Liver (tissue), 9 donors: ENCODE data around the gene TMEM204. TPM values are rescaled to one million over a fixed set of nuclear protein-coding genes. Genes with fewer than 3 reads are reported as not detected.

Source experiments
- DNase-seq: peaks from one replicate; pipeline ENCODE4 v3.0.0-alpha.2; 2017; ENCODE audit warnings: low spot score
- H3K27ac ChIP-seq, 2 donors: one replicate each; pipeline ENCODE4 v1.7.0; 2013; ENCODE audit warnings: inconsistent platforms in 2 of 2, low read length in 2 of 2, control low read depth in 1 of 2, low read depth in 1 of 2, mild to moderate bottlenecking in 1 of 2
- H3K27me3 ChIP-seq, 4 donors: one replicate each; pipeline versions ENCODE4 v1.6.1 to v1.7.0; 2013; ENCODE audit warnings: low read length in 3 of 4, inconsistent platforms in 1 of 4, mild to moderate bottlenecking in 1 of 4, moderate library complexity in 1 of 4; ENCODE audit not compliant: control insufficient read depth in 4 of 4, insufficient read depth in 4 of 4
- H3K36me3 ChIP-seq, 4 donors: one replicate each; pipeline versions ENCODE4 v1.6.1 to v1.7.0; 2013; ENCODE audit warnings: low read length in 3 of 4, mild to moderate bottlenecking in 3 of 4, low read depth in 1 of 4, moderate library complexity in 1 of 4; ENCODE audit not compliant: control insufficient read depth in 4 of 4, insufficient read depth in 3 of 4
- H3K4me1 ChIP-seq, 4 donors: one replicate each; pipeline versions ENCODE4 v1.6.1 to v1.7.0; 2013; ENCODE audit warnings: low read length in 3 of 4, mild to moderate bottlenecking in 3 of 4, moderate library complexity in 1 of 4; ENCODE audit not compliant: control insufficient read depth in 4 of 4, insufficient read depth in 4 of 4
- H3K4me3 ChIP-seq, 3 donors: one replicate each; pipeline versions ENCODE4 v1.6.1 to v1.7.0; 2013; ENCODE audit warnings: low read length in 3 of 3, control low read depth in 1 of 3, low read depth in 1 of 3, mild to moderate bottlenecking in 1 of 3
- H3K9ac ChIP-seq, 2 donors: one replicate each; pipeline ENCODE4 v1.7.0; 2013; ENCODE audit warnings: low read length in 2 of 2, mild to moderate bottlenecking in 2 of 2, moderate library complexity in 2 of 2, control low read depth in 1 of 2, low read depth in 1 of 2
- H3K9me3 ChIP-seq, 4 donors: one replicate each; pipeline versions ENCODE4 v1.6.1 to v1.7.0; 2013; ENCODE audit warnings: low read length in 3 of 4; ENCODE audit not compliant: control insufficient read depth in 4 of 4
- ATF3 ChIP-seq: IDR thresholded peaks from 2 replicates; pipeline ENCODE4 v1.6.1; 2016; ENCODE audit warnings: antibody characterized with exemption
- CTCF ChIP-seq: fragments of 150-350 bp; IDR thresholded peaks from 2 replicates; pipeline ENCODE4 v1.5.1; 2017; ENCODE audit warnings: improper control_type of control experiment, low read depth, low read length; ENCODE audit not compliant: missing input control
- EGR1 ChIP-seq, 2 donors: IDR thresholded peaks; 2 replicates each; pipeline ENCODE4 v1.6.1; 2016 to 2018; ENCODE audit warnings: antibody characterized with exemption in 2 of 2, low read depth in 2 of 2
- FOXA1 ChIP-seq: IDR thresholded peaks from 2 replicates; pipeline ENCODE4 v1.6.1; 2016; ENCODE audit warnings: antibody characterized with exemption
- GABPA ChIP-seq, 2 donors: IDR thresholded peaks in 1 of 2; conservative IDR thresholded peaks in 1 of 2; 2 replicates each; pipeline ENCODE4 v1.6.1; 2016; ENCODE audit warnings: antibody characterized with exemption in 2 of 2, mild to moderate bottlenecking in 1 of 2, moderate library complexity in 1 of 2
- HNF4A ChIP-seq, 2 donors: conservative IDR thresholded peaks; 2 replicates each; pipeline ENCODE4 v1.6.1; 2016; ENCODE audit warnings: antibody characterized with exemption in 2 of 2, mild to moderate bottlenecking in 2 of 2
- JUND ChIP-seq, 2 donors: IDR thresholded peaks; 2 replicates each; pipeline ENCODE4 v1.6.1; 2016; ENCODE audit warnings: antibody characterized with exemption in 2 of 2
- NR2F2 ChIP-seq: IDR thresholded peaks from 2 replicates; pipeline ENCODE4 v1.6.1; 2016; ENCODE audit warnings: antibody characterized with exemption
- RAD21 ChIP-seq, 2 donors: IDR thresholded peaks; 2 replicates each; pipeline ENCODE4 v1.6.1; 2016; ENCODE audit warnings: antibody characterized with exemption in 2 of 2, mild to moderate bottlenecking in 2 of 2
- REST ChIP-seq: IDR thresholded peaks from 2 replicates; pipeline ENCODE4 v1.6.1; 2016; ENCODE audit warnings: antibody characterized with exemption, mild to moderate bottlenecking
- RXRA ChIP-seq, 2 donors: IDR thresholded peaks; 2 replicates each; pipeline ENCODE4 v1.6.1; 2017 to 2018; ENCODE audit warnings: antibody characterized with exemption in 2 of 2, mild to moderate bottlenecking in 1 of 2
- SP1 ChIP-seq: IDR thresholded peaks from 2 replicates; pipeline ENCODE4 v1.6.1; 2018; ENCODE audit warnings: antibody characterized with exemption, mild to moderate bottlenecking
- YY1 ChIP-seq: IDR thresholded peaks from 2 replicates; pipeline ENCODE4 v1.6.1; 2016; ENCODE audit warnings: antibody characterized with exemption, mild to moderate bottlenecking
- ZBTB33 ChIP-seq: IDR thresholded peaks from 2 replicates; pipeline ENCODE4 v1.6.1; 2016; ENCODE audit warnings: antibody characterized with exemption
- WGBS: extraction: QIAGEN DNeasy Blood & Tissue Kit; methylation state at CpG from one replicate; pipeline ENCODE4 v1.1.7; 2013; 5-methylcytosine and 5-hydroxymethylcytosine counted together
- polyA plus RNA-seq, 2 donors: library from polyadenylated mRNA; stranded (reverse) in 1 of 2; unstranded in 1 of 2; fragments of 200-250 nt in 1 of 2; fragments of >200 nt in 1 of 2; fragmentation: Nextera tagmentation in 1 of 2; extraction: Ambion mirVana in 1 of 2; gene quantifications; one replicate each; pipeline versions ENCODE4 v1.2.1 to v1.2.3, GENCODE V29; 2013 to 2015
- total RNA-seq, 2 donors: library from RNA; depleted of rRNA; stranded (reverse); fragments of >200 nt; gene quantifications; one replicate each; pipeline ENCODE4 v1.2.3, GENCODE V29; 2014
- donor health status: healthy.
- donor health status: healthy.
- donor health status: healthy.
- donor health status: healthy.
- donor health status: healthy.

TMEM204 gene
- total and polyA plus RNA-seq, 4 donors = 3.5 to 14.4 (median 10.7) TPM

GRCh38 chr16:1538804-1539520, 5.5 kb downstream of the TMEM204 start (continued):
- no peak for TF ChIP-seq ZBTB33

- H3K4me1 ChIP-seq = peaks cover 0 to 26% (median 3%) of the 10 kb centered on the region in 4 donors
- H3K27me3 ChIP-seq = no peaks in the 10 kb centered on the region
- no peaks in the 10 kb centered on the region for H3K9me3 ChIP-seq
- TF ChIP-seq NR2F2 (no peak), CTCF (no peak), ATF3 (no peak), JUND (IDR thresholded peaks at IDR 0.05) (no peak), RAD21 (IDR thresholded peaks at IDR 0.05) (no peak), REST (no peak), FOXA1 (no peak), HNF4A (conservative IDR thresholded peaks at IDR 0.05) (no peak), YY1 (no peak), ZBTB33 (no peak), EGR1 (IDR thresholded peaks at IDR 0.05; ENCODE audit: low read depth in 2 of 2) (no peak), RXRA (IDR thresholded peaks at IDR 0.05) (no peak), GABPA (IDR thresholded peaks at IDR 0.05 in 1 of 2, conservative IDR thresholded peaks at IDR 0.05 in 1 of 2) (no peak), SP1 (no peak)
- DNase-seq = no peak
- H3K36me3 ChIP-seq = no peaks in the 10 kb centered on the region
- H3K4me3 ChIP-seq = no peak overlapping the region
- no peak overlapping the region for H3K9ac ChIP-seq
- 90% methylated on average over 35 of the region's 35 CpGs for WGBS
- H3K27ac ChIP-seq = no peak overlapping the region
These were observed 6.5 kb downstream of the TMEM204 start for GRCh38 chr16:1539720-1540555.
